ENCODE measurements around the gene DPP10.

Gene DPP10

DNA sequence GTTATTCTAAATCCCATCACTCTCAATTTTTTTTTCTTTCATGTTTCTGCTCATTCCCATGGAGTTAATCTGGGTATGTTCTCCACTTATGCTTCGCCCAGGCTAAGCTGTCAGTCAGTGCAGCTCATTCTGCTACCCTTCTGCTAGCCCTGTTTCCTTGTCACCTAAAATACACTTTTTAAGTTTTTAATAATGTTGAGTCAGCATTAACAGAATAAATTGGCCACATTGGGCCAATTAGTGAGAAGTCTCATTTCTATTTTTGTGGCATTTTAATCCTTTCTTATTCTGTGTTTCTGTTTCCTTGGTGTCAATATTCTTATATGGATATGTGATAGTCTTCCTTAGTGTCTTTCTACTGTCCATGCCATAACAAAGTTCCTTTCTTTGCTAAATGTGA, 1126.2 kb downstream of the DPP10 start:
- no peak for DNase-seq (ENCODE audit: low read depth in 2 of 2)

DNA sequence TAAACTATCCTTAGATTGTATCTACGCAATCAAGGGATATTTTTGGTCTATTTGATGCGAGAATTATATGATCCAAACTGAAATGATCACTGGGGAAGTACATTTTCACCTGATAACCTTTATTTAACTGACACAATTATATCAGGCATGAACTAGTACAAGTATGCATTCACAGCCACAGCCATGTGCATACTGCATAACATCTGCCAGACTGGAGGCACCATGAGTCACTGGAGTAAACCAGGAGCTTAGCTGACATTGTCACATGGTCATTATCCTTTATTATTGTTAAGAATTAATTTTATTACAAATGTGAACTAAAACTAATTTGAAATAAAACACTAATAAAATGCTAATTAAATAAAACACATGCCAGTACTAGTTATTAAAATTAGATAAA, 1127.1 kb downstream of the DPP10 start:
- no peak for DNase-seq (ENCODE audit: low read depth in 2 of 2)

GRCh38 chr2:115572746-115573145, 1130.3 kb downstream of the DPP10 start:
- DNase-seq (ENCODE audit: low read depth in 2 of 2): no peak

DNA sequence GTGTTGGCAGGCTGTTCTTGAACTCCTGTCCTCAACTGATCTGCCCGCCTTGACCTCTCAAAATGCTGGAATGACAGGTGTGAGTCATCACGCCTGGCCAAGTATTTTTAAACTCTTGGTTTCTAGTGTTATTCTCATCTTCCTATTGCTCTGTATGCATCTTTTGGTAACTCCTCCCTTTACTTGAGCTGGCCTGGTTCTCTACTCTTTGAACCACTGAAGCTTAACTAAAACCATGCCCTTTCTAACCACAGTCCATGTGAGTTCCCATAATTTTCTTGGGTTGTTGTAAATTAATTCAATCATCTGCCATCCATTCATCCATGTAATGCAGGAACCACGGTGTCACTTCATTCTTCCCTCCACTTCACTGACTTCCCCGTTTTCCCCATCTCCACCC, 1131.3 kb downstream of the DPP10 start:
- DNase-seq (ENCODE audit: low read depth in 2 of 2): no peak

- no peak for DNase-seq (ENCODE audit: low read depth in 2 of 2)
These were observed 1132.2 kb downstream of the DPP10 start for GRCh38 chr2:115574667-115575066.

GRCh38 chr2:115580784-115581183, 1138.3 kb downstream of the DPP10 start:
- no peak for DNase-seq (ENCODE audit: low read depth in 2 of 2)

DNA sequence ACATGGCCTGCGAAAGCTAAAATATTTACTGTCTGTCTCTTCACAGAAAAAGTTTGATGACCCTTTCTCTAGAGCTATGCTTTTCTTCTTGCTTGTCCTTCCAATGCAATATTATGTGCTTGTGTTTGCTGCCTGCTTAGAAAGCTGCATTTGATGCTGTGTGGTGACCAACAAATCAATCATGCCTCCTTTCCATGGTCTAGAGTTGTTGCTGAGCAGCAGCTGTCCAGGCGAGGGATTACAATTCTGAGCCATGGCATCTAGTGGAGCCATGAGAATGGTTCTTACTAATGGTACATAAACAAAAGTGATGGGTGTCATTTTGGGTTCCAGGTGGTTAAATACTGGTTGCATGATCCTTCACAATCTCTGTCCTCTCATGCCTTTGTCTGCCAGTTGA, 1142.1 kb downstream of the DPP10 start:
- no peak for DNase-seq (ENCODE audit: low read depth in 2 of 2)

DNA sequence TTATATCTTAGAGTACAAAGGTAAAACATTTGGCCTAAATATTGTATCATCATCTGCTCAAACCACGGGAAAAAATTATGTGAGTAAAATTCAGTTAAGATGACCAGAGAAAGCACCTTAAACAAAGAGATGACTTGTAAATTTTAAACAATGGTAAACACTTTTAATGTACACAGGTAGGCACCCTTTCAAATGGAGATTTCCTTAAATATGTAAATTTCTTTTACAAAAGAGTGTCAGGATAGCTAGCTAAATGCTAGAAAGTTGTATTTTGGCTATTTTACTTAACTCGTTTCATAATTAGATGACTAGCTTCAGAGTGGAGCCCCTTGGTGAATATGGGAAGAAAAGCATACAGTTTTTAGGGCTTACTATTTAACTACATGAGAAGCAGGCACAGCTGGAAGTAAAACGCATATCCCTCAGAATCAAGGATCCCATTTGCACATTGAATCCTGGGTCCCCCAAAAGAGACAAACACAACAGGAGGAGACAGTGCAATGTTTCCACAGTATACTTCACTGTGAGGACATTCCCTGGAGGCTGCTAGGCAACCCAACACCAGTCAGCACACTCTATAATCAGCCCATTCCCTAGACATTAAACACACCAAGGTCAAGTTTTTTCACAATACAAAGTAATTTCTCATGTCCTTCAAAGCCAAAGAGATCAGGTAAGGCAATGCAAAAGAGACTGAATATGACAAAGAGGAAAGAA, 1154.4 kb downstream of the DPP10 start:
- DNase-seq (ENCODE audit: low read depth in 2 of 2): no peak

DNA sequence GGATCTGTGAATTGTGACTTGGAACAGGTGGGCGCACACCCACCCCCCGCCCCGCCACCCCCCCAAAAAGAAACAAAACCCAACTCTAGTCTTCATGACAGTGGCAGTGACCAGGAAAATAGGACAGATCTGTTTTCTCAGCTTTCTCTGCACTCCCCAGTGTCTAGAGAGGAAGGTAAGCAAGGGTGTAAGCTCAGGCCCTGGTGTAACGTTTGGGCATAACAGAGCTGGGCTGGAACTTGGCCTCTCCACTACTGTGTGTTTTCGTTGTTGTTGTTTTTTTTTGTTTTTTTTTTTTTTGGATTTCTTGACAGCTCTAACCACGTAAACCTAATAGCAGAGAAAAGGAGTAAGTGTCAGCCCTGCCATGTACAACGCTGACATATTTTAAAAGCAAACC, 1160.8 kb downstream of the DPP10 start:
- DNase-seq (ENCODE audit: low read depth in 2 of 2): no peak

GRCh38 chr2:115606350-115606749, 1163.9 kb downstream of the DPP10 start:
- DNase-seq (ENCODE audit: low read depth in 2 of 2): no peak

DNA sequence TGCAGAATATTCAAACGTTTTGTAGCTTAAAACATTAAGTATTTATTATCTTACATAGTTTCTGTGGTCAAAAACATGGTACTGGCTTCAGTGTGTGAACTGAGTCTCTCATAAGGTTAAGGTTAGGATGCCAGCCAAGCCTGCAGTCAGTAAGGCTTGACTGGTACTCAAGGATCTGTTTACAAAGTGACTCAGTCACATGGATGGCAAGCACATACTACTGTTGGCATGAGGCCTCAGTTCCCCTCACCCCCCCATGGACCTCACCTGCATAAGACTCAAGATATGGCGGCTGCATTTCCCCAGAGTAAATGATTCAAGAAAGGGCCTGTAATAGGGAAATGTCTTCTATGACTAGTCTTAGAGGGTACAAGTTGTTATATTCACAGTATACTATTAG, 1167.5 kb downstream of the DPP10 start:
- DNase-seq (ENCODE audit: low read depth in 2 of 2): no peak

- DNase-seq (ENCODE audit: low read depth in 2 of 2): no peak
These were observed 1168.4 kb downstream of the DPP10 start for GRCh38 chr2:115610888-115611287.

GRCh38 chr2:115624332-115624731, 1181.9 kb downstream of the DPP10 start:
- no peak for DNase-seq (ENCODE audit: low read depth in 2 of 2)

- DNase-seq (ENCODE audit: low read depth in 2 of 2): no peak
These were observed 1192.1 kb downstream of the DPP10 start for GRCh38 chr2:115634578-115634977.

DNA sequence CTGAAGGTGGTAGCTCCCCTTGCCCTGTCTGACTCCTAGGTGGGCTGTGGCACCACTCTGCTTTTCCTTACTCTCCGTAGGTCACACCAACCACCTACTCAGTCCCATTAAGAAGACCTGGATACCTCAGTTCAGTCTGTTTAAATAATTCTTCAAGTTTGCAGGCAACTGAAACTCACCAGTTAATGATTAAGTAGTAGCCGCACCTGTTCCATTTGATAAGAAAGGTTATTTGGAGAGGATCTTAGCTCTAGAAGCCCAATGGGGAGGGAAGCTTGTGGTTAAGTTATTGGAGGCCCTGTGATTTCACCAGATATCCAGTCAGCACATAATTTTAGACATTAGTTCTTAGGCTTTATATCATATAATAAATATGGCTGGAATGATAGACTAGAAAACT, 1193.0 kb downstream of the DPP10 start:
- DNase-seq (ENCODE audit: low read depth in 2 of 2): no peak

DNA sequence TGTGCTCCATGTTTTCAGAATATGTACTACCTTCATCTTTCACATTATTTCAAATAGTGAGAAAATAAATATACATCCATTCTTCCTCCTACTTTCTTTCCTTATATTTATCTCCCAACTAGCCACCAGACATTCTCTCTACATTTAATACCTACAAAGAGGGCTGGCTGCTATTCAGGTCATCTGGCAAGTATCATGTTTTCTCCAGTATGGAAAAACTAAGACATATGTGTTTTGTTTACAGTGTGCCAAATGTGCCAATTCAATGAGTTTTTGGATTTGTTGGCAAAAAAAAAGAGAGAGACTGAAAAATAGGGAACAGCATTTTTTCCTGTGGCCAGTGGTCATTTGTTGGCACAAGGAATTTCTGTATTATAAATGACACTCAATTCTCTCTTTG, 1207.3 kb downstream of the DPP10 start:
- DNase-seq (ENCODE audit: low read depth in 2 of 2): no peak

GRCh38 chr2:115650827-115651226, 1208.4 kb downstream of the DPP10 start:
- DNase-seq (ENCODE audit: low read depth in 2 of 2): no peak

- no peak for DNase-seq (ENCODE audit: low read depth in 2 of 2)
These were observed 1210.2 kb downstream of the DPP10 start for GRCh38 chr2:115652652-115653051.

GRCh38 chr2:115654362-115654761, 1211.9 kb downstream of the DPP10 start:
- DNase-seq (ENCODE audit: low read depth in 2 of 2): no peak

DNA sequence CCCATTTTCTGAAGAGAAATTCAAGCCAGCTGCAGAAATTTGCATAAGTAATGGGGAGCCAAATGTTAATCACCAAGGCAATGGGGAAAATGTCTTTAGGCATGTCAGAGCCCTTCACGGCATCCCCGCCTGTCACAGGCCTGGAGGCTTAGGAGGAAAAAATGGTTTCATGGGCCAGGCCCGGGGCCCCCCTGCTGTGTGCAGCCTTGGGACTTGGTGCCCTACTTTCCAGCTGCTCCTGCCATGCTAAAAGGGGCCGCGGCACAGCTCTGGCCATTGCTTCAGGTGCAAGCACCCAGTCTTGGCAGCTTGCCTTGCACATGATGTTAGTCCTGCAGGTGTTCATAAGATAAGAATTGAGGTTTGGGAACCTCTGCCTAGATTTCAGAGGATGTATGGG, 1235.7 kb downstream of the DPP10 start:
- no peak for DNase-seq (ENCODE audit: low read depth in 2 of 2)

- DNase-seq (ENCODE audit: low read depth in 2 of 2): no peak
These were observed 1241.9 kb downstream of the DPP10 start for GRCh38 chr2:115684345-115684744.

- DNase-seq (ENCODE audit: low read depth in 2 of 2): no peak
These were observed 1249.0 kb downstream of the DPP10 start for GRCh38 chr2:115691409-115691808.

GRCh38 chr2:115694651-115695050, 1252.2 kb downstream of the DPP10 start:
- DNase-seq (ENCODE audit: low read depth in 2 of 2): no peak

GRCh38 chr2:115733190-115733775, 1290.8 kb downstream of the DPP10 start:
- no peak for DNase-seq (ENCODE audit: low read depth in 2 of 2)

Measured in stimulated activated CD8-positive, alpha-beta memory T cell treated with anti-CD3 and anti-CD28 coated beads, Interleukin-2, amount 100 ng/mL, for 1 hour (primary cell).